ENCODE data around the gene EIF3M.
"Not testable (repeated sequence)": the region's sequence is repeated elsewhere in the genome, so short reads cannot be mapped to it uniquely, and the experiment has no call there.

The EIF3M gene

DNA sequence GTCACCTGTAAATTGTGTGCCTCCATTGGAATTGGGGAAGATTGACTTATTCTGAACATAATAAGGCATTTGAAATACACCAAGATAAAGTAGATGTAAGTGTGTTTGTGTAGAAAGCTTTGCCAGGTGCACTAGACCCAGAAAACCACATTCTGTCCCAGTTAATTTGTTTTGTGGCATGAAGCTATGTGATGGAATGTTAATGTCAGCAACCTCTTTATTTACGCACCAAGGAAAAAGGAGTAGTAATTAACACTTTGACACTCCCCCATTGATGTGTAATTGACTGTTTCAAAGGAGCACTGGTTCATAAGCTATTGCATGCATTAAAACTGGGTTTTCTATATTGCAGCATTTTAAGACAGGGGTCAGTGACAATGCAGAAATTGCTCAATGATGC, 14.3 kb downstream of the EIF3M start:
- DNase-seq = no peak

DNA sequence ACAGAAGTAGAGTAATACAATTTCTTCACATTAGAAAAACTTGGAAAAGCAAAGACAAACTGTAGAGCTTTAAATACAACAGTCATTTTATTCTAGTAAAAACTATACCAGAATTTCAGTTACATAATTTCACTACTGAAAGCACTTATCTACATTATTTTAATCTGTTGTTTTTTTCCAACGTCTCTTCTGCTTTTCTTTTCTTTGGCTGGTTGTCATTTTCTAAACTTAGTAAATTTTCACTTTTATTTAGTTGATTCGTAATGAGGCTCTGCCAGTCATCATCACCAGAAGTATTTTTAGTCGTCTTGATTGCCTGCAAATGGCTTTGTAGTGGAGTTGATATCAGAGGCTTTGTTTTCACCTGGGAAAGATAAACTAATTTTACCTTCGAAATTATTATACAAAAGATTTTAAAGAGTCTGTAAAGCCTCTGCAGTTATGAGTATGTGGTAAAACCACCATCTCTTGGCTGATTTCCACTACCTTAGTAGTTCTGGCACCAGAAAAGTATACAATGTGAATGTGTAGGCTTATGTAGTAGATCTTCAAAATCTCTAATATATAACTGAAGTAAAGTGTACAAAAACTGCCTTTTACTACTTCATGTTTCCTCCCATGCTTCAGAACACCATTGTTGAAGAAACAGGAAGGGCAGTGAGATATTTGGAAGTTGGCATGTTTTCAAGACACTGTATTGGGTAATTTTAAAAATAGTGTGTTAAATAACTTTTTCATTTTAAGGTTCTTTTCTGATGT, 19.2 kb downstream of the EIF3M start:
- DNase-seq = no peak

- no peak for DNase-seq
Observed at GRCh38 chr11:32606220-32606619, 22.6 kb downstream of the EIF3M start.

DNA sequence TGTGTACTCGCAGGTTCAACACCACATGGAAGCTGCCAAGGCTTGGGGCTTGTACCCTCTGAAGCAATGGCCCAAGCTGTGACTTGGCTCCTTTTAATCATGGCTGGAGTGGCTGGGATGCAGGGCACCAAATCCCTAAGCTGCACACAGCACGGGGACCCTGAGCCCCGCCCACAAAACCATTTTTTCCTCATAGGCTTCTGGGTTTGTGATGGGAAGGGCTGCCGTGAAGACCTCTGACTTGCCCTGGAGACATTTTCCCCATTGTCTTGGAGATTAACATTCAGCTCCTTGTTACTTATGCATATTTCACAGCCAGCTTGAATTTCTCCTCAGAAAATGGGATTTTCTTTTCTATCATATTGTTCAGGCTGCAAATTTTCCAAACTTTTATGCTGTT, 25.2 kb downstream of the EIF3M start:
- DNase-seq = not testable (repeated sequence)

GRCh38 chr11:32610797-32611352, 27.2 kb downstream of the EIF3M start:
- DNase-seq = no peak

GRCh38 chr11:32613500-32614151, 30.0 kb downstream of the EIF3M start:
- DNase-seq = no peak

GRCh38 chr11:32615422-32615821, 31.8 kb downstream of the EIF3M start:
- no peak for DNase-seq

DNA sequence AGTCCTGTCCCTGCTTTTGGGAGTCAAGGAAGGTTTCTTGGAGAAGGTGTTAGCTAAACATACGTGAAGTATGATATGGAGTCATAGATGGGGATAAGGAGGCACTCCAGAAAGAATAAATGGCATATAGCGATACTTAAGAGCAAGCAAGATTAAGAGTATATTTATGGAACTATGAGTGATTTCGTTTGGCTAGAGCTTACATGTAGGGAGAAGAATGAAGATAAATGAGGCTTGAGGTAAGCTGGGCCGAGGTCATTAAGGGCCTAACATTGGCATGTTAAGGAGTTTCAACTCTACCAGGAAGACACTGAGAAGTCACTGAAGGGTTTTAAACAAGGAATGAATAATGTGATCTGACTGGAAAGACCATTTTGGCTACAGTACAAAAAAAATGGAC, 33.3 kb downstream of the EIF3M start:
- no peak for DNase-seq

DNA sequence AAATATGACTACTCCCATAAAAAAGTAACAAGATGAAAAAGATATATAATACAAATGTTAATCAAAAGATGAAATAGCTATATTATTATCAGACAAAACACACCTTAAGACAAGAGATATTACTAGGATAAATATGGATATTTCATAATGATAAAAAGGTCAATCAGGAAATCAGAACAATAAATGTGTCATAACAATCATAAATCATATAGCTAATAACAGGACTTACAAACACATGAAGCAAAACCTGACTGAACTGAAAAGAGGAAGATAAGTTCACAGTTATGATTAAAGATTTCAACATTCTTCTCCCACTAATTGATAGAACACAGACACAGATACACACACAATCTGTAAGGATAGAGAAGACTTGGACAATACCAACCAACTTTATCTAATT, 47.2 kb downstream of the EIF3M start:
- no peak for DNase-seq

- no peak for DNase-seq
Observed at GRCh38 chr11:32635819-32636218, 52.2 kb downstream of the EIF3M start.

DNA sequence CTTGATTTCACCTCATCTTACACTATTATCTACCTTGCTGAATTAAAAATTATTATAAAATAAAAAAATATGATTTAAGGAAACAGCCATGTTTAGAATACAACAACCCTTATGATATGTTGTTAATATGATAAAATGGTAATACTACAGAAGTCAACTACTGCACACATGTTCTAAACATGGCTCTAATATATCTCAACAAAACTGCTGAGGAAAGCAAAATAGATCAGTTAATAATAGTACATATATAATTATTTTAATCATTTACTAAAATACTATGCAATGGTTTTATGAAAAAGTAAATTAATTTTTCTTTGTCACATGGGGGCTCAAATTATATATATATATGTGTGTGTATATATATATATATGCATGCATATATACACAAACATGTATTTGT, 57.7 kb downstream of the EIF3M start:
- no peak for DNase-seq

- no peak for DNase-seq
Observed at GRCh38 chr11:32643526-32643925, 59.9 kb downstream of the EIF3M start.

Measured in NCI-H82 (cell line).